Measurements from ENCODE around the gene FAM9A.

DNA sequence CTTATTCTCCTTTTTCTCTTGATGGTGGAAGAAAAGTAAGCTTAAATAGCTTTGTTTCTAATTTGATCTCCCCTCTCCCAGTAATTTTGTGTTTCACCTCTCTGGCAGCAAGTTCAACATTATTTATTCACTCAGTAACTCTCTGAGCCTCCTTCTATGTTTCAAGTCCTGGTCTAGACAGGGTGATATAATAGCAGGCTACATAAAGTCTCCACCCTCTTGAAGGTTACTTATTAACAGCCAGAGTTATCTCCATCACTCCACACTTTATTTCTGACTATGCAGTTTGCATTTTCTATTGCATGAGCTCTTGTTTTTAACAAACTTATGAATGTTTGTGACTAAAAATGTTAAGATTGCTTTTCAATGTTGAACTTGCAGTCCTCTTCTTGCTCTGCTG, 51.5 kb downstream of the FAM9A start:
- no peak for TF ChIP-seq EP300 (IDR thresholded peaks at IDR 0.05)
- no peak for TF ChIP-seq POLR2A (IDR thresholded peaks at IDR 0.05)
